KMS-11 (cell line): ENCODE results near the gene TRAF7.

Experiments used
- H2AFZ ChIP-seq: fragments of 200-600 bp; sonication (generic); 2 replicates; pipeline ENCODE4 v1.6.1; 2016; ENCODE audit warnings: antibody characterized with exemption, mixed run types, low read depth
- H3K27ac ChIP-seq: fragments of 200-600 bp; sonication (generic); 2 replicates; pipeline ENCODE4 v1.6.1; 2016; ENCODE audit warnings: mild to moderate bottlenecking, mixed run types
- H3K27me3 ChIP-seq: fragments of 200-600 bp; sonication (generic); 2 replicates; pipeline ENCODE4 v1.6.1; 2017; ENCODE audit warnings: mild to moderate bottlenecking, low read depth, mixed run types, moderate library complexity; ENCODE audit not compliant: insufficient read depth
- H3K36me3 ChIP-seq: fragments of 200-600 bp; sonication (generic); 2 replicates; pipeline ENCODE4 v1.6.1; 2017; ENCODE audit warnings: mild to moderate bottlenecking, mixed run types; ENCODE audit not compliant: insufficient read depth
- H3K4me1 ChIP-seq: fragments of 200-600 bp; sonication (generic); 2 replicates; pipeline ENCODE4 v1.6.1; 2016; ENCODE audit warnings: mild to moderate bottlenecking, low read depth, mixed run types; ENCODE audit not compliant: poor library complexity, severe bottlenecking
- H3K4me2 ChIP-seq: fragments of 200-600 bp; sonication (generic); 2 replicates; pipeline ENCODE4 v1.7.0; 2016; ENCODE audit warnings: mild to moderate bottlenecking, mixed run types
- H3K4me3 ChIP-seq: fragments of 200-600 bp; sonication (generic); IDR thresholded peaks from 2 replicates; pipeline ENCODE4 v1.6.1; 2017; ENCODE audit warnings: low read depth, low read length, mixed read lengths; ENCODE audit not compliant: insufficient read depth
- H3K79me2 ChIP-seq: fragments of 200-600 bp; sonication (generic); 2 replicates; pipeline ENCODE4 v1.6.1; 2016; ENCODE audit warnings: low read depth, mixed run types; ENCODE audit not compliant: insufficient read depth
- H3K9ac ChIP-seq: fragments of 200-600 bp; sonication (generic); 2 replicates; pipeline ENCODE4 v1.6.1; 2016; ENCODE audit warnings: mild to moderate bottlenecking, mixed run types
- H4K20me1 ChIP-seq: fragments of 200-600 bp; sonication (generic); 2 replicates; pipeline ENCODE4 v1.6.1; 2016; ENCODE audit warnings: mild to moderate bottlenecking, mixed run types; ENCODE audit not compliant: insufficient read depth
- CTCF ChIP-seq: fragments of 200-600 bp; sonication (generic); conservative IDR thresholded peaks from 2 replicates; pipeline ENCODE4 v1.6.1; 2017; ENCODE audit warnings: low read depth, mild to moderate bottlenecking, antibody characterized with exemption, low read length, moderate library complexity, mixed read lengths

Gene TRAF7

DNA sequence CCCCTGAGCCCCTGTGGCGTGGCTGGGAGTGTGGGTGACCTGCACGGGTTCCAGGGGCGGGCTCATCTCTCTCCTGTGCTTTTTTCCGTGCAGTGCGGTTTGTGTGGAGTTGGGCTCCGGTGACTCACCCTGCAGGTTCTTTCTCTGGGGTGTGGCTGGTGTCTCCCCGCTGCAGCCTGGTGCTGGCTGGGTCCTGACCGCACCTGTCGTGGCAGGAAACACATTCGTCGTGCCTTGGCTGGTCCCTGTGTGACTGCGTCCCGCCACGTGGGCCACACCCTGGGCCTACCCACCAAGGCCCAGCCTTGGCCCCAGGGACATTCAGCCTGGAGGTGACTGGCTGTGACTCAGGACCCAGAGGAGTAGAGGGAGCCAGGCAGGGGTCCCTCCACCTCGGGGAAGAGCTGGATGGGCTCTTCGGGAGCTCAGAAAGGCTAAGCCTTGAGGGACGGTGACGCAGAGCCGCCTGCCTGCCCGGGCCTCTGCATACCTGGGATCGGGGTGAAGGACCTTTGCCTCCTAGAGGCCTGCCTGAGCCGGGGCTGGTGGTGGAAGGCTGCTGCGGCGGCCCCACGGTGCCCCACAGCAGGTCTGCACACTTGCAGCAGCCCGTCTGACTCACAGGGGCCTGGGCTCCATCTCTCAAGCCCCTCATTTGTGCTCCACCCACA is 7.8 kb downstream of the TRAF7 start:
- H3K79me2 ChIP-seq = peaks cover 46% of the 10 kb centered on the region
- no peak overlapping the region for H3K9ac ChIP-seq

GRCh38 chr16:2165861-2166260 is 10.3 kb downstream of the TRAF7 start:
- no peak overlapping the region for H3K4me3 ChIP-seq
- H3K27ac ChIP-seq = no peak overlapping the region
- no peaks in the 10 kb centered on the region for H4K20me1 ChIP-seq
- no peak for TF ChIP-seq CTCF
- H2AFZ ChIP-seq = no peak overlapping the region
- H3K79me2 ChIP-seq = peaks cover 28% of the 10 kb centered on the region; the same call in 1 of the 2 replicates
- H3K36me3 ChIP-seq = no peaks in the 10 kb centered on the region
- H3K9ac ChIP-seq = no peak overlapping the region
- no peak overlapping the region for H3K4me2 ChIP-seq
- H3K4me1 ChIP-seq = peaks cover 11% of the 10 kb centered on the region
- no peaks in the 10 kb centered on the region for H3K27me3 ChIP-seq

More for the DNA sequence above, 7.8 kb downstream of the TRAF7 start:
- no peak overlapping the region for H3K27ac ChIP-seq
- H3K27me3 ChIP-seq = no peaks in the 10 kb centered on the region
- no peak overlapping the region for H2AFZ ChIP-seq
- H3K4me3 ChIP-seq = no peak overlapping the region
- no peaks in the 10 kb centered on the region for H4K20me1 ChIP-seq
- no peaks in the 10 kb centered on the region for H3K36me3 ChIP-seq
- no peak overlapping the region for H3K4me2 ChIP-seq
- no peak for TF ChIP-seq CTCF
- H3K4me1 ChIP-seq = peaks cover 10% of the 10 kb centered on the region

DNA sequence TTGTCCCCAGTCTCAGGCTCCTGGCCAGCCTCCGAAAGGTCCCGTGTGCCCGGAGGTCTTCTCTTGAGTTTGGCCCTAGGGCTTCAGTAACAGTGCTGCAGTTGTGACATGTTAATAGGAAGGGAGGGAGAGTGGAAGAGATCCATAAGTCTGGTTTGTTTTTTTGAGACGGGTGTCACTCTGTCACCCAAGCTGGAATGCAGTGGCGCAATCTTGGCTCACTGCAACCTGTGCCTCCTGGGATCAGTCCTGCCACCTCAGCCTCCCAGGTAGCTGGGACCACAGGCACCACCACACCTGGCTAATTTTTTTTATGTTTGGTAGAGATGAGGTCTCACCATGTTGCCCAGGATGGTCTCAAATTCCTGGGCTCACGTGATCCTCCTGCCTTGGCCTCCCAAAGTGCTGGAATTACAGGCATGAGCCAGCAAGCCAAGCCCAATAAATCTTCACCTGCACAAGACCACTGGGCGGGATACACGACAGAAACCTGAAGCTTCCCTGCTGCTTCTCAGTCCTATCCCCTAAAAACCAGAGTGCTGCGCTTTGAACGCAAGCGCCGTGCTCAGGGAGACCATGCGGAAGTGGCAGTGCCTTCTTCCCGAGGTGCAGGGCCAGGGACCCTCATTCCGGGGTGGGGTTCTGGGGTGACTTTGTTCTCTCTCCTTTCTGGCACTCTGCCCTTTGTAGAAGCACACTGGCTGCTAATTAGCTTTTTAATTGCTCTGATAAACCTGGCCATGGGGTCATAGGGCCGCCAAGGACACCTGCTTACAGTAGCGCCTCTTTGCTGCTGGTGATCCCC is 10.9 kb downstream of the TRAF7 start:
- Histone ChIP-seq H2AFZ (no peak overlapping the region), H3K4me1 (peaks cover 11% of the 10 kb centered on the region), H4K20me1 (no peaks in the 10 kb centered on the region), H3K27me3 (no peaks in the 10 kb centered on the region), H3K79me2 (peaks cover 25% of the 10 kb centered on the region; the same call in 1 of the 2 replicates), H3K4me3 (no peak overlapping the region), H3K9ac (no peak overlapping the region), H3K4me2 (no peak overlapping the region), H3K36me3 (no peaks in the 10 kb centered on the region), H3K27ac (no peak overlapping the region)
- no peak for TF ChIP-seq CTCF

DNA sequence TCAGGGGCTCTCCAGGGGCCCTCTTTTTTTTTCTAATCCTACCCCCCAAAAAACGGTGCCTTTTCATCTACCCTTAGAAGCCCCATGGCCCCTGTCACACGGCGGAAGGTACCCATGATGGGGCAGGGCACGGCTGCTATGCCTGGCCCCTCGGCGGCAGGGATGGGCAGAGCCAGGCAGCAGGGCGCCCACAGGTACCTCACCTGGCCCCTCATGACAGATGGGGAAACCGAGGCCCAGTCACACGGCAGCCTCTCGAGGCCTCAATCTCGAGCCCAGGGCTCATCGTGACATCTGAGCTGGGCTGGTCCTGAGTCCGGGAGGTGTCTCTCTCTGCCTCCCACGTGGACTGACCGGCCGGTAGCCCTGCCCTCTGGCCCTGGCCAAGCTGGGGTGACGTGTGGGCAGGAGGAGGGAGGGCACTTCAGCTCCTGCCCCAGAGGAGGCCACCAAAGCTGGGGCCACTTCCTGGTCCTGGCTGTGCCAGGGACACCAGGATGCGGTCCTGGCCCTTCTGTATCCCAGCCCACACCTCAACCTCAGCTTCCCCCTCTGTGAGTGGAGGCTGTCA is 11.6 kb downstream of the TRAF7 start:
- no peak for TF ChIP-seq CTCF
- Histone ChIP-seq H3K79me2 (peaks cover 18% of the 10 kb centered on the region; the same call in 1 of the 2 replicates), H3K4me2 (no peak overlapping the region), H4K20me1 (no peaks in the 10 kb centered on the region), H3K4me1 (peaks cover 11% of the 10 kb centered on the region), H3K27me3 (no peaks in the 10 kb centered on the region), H2AFZ (no peak overlapping the region), H3K36me3 (no peaks in the 10 kb centered on the region), H3K4me3 (no peak overlapping the region), H3K9ac (no peak overlapping the region), H3K27ac (no peak overlapping the region)
